Bronchial epithelial cell (primary cell): ENCODE results near the gene OTOGL. TPM values are rescaled to one million over a fixed set of nuclear protein-coding genes. Genes with fewer than 3 reads are reported as not detected.

Experiments used
- DNase-seq: peaks from one replicate; pipeline ENCODE4 v3.0.0-alpha.2; 2010; ENCODE audit warnings: low read depth
- FAIRE-seq: peaks from 2 replicates; lab custom pipeline; 2011; peaks lifted over from hg19 to GRCh38; lab: Jason Lieb, UNC
- H3K27me3 ChIP-seq: 2 replicates; pipeline ENCODE4 v1.5.1; 2011; ENCODE audit warnings: low read length; ENCODE audit not compliant: control insufficient read depth, insufficient read depth
- H3K36me3 ChIP-seq: 2 replicates; pipeline ENCODE4 v1.5.1; 2011; ENCODE audit warnings: low read length; ENCODE audit not compliant: control insufficient read depth, insufficient read depth
- H3K4me3 ChIP-seq: 2 replicates; pipeline ENCODE4 v1.5.1; 2011; ENCODE audit warnings: mild to moderate bottlenecking, low read depth, low read length, control low read depth
- total RNA-seq: library from RNA; depleted of rRNA; stranded (reverse); fragments of >200 nt; gene quantifications from 2 replicates; pipeline ENCODE4 v1.2.1, GENCODE V29; 2014
- TF ChIP-seq, protein P1 (sequence below): IDR thresholded peaks from 2 replicates; pipeline ENCODE4 v1.5.1; 2011; ENCODE audit warnings: mild to moderate bottlenecking, moderate library complexity, low read length, control low read depth, inconsistent platforms; ENCODE audit not compliant: insufficient read depth, severe bottlenecking

Gene OTOGL
- total RNA-seq, 1 donor from 2014 or later, result not detected

DNA sequence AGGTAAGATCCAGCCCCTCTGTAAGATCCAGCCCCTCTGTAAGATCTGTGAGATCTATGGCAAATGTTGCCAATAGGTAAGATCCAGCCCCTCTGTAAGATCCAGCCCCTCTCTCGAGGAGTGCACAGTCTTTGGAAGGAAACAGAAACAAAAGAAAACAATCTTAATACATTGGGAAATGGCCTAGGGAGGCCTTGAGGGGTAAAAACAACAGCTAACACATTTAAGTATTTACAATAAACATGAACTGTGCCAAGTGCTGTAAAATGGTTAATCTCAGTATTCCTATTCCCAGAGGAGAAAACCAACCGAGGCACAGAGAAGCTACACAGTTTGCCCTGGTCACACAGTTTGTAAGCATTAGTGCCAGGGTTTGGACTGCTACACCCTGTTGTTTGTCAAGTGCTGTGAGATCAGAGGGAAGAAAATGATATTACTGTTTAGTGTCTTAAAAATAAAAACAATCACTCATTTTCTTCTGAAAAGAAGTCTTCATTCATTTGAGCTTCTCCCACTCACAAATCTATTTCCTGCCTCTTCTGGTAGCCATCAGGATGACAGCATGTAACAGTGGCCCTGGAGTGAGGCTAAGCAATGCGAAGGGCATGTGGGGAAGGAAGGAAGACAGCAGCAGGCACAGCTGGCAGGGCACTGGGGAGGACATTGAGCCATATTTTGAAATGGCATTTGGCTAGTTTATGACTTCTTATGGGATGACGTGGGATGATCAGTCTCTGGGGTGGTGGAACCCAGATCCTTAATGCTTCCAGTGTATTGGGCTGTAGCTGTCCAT, 226.0 kb downstream of the OTOGL start:
- Histone ChIP-seq H3K4me3 (no peak overlapping the region), H3K27me3 (no peaks in the 10 kb centered on the region), H3K36me3 (no peaks in the 10 kb centered on the region)
- FAIRE-seq (no peak), DNase-seq (no peak)
- TF ChIP-seq, protein P1, sequence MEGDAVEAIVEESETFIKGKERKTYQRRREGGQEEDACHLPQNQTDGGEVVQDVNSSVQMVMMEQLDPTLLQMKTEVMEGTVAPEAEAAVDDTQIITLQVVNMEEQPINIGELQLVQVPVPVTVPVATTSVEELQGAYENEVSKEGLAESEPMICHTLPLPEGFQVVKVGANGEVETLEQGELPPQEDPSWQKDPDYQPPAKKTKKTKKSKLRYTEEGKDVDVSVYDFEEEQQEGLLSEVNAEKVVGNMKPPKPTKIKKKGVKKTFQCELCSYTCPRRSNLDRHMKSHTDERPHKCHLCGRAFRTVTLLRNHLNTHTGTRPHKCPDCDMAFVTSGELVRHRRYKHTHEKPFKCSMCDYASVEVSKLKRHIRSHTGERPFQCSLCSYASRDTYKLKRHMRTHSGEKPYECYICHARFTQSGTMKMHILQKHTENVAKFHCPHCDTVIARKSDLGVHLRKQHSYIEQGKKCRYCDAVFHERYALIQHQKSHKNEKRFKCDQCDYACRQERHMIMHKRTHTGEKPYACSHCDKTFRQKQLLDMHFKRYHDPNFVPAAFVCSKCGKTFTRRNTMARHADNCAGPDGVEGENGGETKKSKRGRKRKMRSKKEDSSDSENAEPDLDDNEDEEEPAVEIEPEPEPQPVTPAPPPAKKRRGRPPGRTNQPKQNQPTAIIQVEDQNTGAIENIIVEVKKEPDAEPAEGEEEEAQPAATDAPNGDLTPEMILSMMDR, result no peak

DNA sequence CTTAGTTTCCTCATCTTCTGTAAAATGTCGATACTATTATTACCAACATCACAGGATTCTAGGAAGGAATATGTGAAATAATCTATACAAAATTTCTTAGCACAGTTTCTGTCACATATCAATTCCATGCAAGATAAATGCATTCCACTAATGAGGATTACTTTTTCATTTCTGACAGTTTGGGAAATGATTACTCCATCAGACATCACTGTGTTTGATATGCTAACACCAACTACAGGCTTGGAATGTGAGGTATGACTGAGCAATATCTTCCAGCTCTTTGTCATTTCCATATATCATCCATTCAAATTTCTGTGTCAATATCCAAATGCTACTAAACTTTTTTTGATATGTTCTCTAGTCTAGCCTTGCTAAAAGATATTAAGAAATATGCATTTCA, 233.5 kb downstream of the OTOGL start:
- TF ChIP-seq, protein P1, result no peak
- no peaks in the 10 kb centered on the region for H3K36me3 ChIP-seq
- DNase-seq (no peak), FAIRE-seq (no peak)
- H3K4me3 ChIP-seq, result no peak overlapping the region
- H3K27me3 ChIP-seq, result no peaks in the 10 kb centered on the region

DNA sequence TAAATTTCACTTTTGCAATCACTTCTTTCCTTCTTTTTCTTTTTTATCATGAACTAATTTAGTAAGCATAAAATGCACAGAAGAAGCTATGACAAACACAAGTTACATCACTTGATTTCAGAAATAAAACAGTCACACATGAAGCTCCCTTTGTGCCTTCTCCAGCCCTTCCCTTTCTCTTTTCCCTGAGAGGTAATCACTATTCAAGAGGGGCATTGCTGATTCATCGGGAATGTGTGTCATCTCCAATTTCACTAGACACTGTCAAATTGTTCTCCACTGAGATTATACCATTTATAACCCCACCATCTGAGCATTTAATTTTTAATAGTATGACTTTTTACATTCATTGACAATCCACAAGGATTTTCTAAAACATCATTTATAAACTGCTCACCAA, 253.1 kb downstream of the OTOGL start:
- DNase-seq (peak; percentile 65), FAIRE-seq (no peak)
- H3K36me3 ChIP-seq, result no peaks in the 10 kb centered on the region
- no peak overlapping the region for H3K4me3 ChIP-seq
- TF ChIP-seq, protein P1, result no peak
- H3K27me3 ChIP-seq, result no peaks in the 10 kb centered on the region

DNA sequence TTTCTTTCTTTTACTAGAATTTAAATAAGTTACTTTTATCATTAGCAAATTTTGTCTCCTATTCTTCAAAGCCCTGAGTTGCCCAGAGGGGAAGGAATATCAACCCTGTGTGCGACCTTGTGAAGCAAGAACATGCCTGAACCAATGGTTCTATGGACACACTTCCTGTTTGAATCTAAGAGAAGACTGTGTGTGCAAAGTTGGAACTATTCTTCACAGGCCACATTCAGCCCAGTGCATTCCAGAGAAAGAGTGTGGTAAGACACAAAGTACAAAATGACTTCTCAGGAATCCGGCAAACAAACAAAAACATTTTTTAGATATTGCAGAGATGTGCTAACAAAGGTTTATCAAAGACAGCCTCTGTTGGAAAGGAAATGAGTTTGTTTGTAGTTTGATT, 253.9 kb downstream of the OTOGL start:
- TF ChIP-seq, protein P1, result no peak
- FAIRE-seq (no peak), DNase-seq (peak; percentile 75)
- no peaks in the 10 kb centered on the region for H3K36me3 ChIP-seq
- H3K27me3 ChIP-seq, result no peaks in the 10 kb centered on the region
- no peak overlapping the region for H3K4me3 ChIP-seq

DNA sequence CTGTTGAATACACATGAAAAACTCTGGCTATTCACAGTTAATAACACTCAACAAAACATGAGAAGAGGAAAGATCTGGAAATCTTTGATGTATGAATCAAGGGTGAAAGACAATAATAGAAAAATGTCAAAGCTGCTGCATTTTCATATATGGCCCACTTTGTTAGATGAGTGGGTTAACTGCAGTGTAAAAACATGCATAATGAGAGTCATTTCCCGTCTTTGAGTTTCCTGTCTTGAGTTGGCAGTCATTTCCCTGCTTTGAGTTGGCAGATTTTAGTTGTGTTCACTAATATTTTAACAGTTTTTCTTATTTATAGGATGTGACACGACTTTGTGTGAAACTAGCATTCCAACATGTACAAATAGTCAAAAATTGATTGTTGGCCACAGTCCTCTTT, 256.8 kb downstream of the OTOGL start:
- FAIRE-seq (no peak), DNase-seq (no peak)
- Histone ChIP-seq H3K36me3 (no peaks in the 10 kb centered on the region), H3K4me3 (no peak overlapping the region), H3K27me3 (no peaks in the 10 kb centered on the region)
- TF ChIP-seq, protein P1, result no peak

DNA sequence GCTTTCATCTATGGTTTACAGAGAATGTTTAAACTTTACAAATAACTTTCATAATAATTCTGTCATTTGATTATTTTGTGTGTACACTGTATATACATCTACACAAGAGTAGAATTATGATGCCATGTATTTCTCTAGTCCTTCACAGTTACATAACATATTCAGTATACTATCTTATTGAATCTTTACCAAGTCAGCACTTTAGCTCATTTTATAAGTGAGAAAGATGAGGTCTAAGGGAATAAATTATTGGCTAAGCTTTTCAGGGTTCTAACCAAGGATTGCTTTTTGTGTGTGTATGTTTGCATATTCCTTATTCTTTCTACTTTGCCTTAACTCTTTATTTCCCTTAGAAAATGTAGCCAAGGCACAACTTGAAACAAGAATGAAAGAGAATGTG, 260.4 kb downstream of the OTOGL start:
- TF ChIP-seq, protein P1, result no peak
- DNase-seq (no peak), FAIRE-seq (no peak)

More for the DNA sequence above, 260.4 kb downstream of the OTOGL start:
- Histone ChIP-seq H3K36me3 (no peaks in the 10 kb centered on the region), H3K4me3 (no peak overlapping the region), H3K27me3 (no peaks in the 10 kb centered on the region)
